Activated CD4-positive, CD25-positive, alpha-beta regulatory T cell treated with anti-CD3 and anti-CD28 coated beads, Interleukin-2, amount 50 U/mL, for 16 hours (primary cell): Measurements from ENCODE around the gene NAALADL1.
"Not testable (repeated sequence)": the region's sequence is repeated elsewhere in the genome, so short reads cannot be mapped to it uniquely, and the experiment has no call there.

ENCODE experiments used
- DNase-seq: peaks from one replicate; pipeline ENCODE4 v3.0.0-alpha.2; 2020; ENCODE audit warnings: low read depth, low spot score

NAALADL1 gene

DNA sequence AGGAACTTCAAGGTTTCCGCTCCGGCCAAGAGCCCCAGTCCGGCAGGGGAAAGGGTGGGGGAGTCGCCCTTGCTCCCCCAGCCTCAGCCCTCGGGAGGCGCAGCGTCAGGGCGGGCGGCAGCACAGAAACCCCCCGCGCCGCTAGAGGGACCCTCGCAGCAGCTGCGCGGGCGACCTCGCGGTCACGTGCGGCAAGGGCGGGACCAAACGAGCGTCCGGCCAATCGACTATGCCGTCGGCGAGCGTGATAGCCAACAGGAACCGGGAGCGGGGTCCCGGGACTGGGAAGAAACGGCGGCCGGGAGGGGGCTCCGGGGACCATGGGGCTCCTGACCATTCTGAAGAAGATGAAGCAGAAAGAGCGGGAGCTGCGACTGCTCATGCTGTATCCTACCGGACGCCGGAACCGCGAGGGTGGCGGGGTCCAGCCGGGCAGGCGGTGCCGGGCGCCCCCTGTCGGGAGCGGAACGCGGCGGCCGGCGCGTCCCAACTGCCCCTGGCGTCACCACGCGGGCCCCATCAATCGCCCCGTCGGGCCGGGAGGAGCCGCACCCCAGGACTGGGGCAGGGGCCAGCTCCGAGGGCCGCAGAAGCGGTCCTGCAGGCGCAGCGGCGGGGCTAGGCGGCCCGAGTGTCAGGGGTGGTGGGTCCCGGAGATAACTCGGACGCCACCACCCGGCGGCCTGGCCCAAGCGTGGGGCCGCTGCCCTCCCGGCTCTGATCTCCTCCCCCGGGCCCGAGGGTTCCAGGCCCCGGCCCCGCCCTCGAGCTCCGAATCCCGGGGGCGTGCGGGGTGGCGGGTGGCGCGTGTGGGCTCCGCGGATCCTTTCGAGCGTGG is 44.2 kb downstream of the NAALADL1 start, which contains the start of gene ARL2:
Gene ARL2, plus strand, starts transcription at position 273 of the 838 bp plus-strand sequence. Its CDS starts 48 bp downstream, at position 321.
- DNase-seq, result peak; percentile 63

DNA sequence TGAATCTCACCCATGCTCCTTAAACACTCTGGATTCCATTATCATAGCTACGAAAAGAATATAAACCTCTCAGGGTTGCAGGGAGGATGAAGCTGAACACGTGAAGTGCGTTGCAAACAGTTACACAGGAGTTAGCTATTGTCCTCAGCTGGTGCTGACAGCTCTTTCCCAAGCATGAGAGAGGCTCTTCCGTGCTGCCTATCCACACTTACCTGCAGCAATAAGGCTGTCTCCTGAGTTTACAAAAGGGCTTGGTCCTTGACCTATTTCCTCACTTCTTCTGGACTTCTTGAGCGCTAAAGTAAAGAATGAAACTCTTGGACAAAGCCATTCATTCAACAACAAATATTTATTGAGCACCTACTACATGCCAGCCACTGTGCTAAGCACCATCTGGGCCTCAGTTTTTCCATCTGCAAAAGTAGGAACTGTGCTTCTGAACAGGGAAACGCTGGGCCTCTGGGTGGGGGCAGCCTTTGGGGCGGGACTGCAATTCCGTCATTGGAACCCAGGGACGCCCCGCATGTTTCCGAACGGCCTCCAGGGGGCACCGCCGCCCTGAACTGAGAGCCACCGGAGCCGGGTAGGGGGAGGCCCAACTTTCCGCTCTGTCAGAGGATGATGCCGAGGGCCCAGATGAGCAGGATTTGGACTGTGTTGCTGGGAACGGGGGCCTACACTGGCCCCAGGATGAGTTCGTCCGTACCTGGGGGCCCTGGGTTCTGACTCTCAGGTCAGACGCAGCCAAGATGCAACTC is 45.0 kb downstream of the NAALADL1 start:
- peak; percentile 80 for DNase-seq

DNA sequence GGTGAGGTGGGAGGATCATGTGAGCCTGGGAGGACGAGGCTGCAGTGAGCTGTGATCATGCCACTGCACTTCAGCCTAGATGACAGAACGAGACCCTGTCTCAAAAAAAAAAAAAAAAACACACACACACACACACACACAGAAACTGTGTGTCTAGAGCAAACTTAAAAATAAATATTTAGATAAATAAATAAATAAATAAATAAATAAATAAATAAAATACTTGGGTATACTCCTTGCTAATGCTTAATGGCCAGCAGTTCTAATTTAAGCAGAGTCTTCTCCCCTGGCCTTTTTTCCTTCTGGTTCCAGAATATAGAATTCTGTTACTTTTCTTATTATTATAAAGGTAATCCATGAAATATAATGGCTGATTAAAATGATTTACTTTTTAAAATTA is 49.5 kb downstream of the NAALADL1 start:
- DNase-seq, result no peak

DNA sequence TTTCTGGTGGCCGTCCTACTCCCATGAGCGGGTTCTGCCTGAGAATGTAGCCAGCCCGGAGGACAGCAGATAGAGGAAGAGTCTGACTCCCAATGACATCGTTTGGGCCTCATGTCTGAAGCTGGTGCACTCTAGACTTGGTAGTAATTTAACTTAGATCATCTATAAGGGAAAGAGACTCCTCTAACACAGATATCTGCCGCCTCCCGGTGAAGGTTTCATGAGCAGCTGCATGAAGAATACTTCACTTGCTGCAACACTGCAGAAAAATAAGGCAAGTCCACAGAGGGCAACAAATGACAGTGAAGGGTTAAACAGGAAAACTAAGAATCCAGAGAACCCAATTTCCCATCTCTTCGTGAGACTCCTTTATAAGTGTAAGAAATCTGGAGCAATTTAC is 50.3 kb downstream of the NAALADL1 start:
- DNase-seq, result no peak

DNA sequence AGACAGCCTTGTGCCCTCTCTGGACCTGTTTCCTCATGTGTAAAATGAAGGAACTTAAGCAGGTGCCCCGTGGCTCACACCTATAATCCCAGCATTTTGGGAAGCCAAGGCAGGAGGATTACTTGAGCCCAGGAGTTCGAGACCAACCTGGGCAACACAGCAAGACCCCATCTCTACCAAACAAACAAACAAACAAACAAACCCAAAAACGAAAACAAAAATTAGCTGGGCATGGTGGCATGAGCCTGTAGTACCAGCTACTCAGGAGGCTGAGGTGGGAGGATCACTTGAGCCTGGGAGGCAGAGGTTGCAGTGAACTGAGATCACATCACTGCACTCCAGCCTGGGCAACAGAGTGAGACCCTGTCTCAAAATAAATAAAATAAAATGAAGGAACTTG is 54.4 kb downstream of the NAALADL1 start:
- not testable (repeated sequence) for DNase-seq

DNA sequence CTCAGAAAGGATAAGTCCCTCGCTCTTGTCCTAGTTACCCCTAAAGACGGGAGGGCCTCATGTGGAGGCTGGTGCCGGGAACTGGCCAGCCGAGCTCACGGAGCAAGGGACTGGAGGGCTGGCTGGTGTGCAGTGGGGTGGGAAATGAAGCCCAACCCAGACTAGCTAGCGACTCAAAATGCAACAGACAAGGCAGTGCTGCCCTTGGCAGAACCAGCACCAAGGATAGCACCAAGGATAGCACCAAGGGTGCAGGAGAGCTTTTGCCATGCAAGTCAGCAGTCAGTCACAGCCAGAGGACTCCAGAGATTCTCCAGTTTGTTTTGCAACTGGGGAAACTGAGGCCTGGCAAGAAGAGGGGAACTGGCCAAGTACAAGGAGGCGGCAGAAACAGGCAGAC is 55.1 kb downstream of the NAALADL1 start:
- no peak for DNase-seq

DNA sequence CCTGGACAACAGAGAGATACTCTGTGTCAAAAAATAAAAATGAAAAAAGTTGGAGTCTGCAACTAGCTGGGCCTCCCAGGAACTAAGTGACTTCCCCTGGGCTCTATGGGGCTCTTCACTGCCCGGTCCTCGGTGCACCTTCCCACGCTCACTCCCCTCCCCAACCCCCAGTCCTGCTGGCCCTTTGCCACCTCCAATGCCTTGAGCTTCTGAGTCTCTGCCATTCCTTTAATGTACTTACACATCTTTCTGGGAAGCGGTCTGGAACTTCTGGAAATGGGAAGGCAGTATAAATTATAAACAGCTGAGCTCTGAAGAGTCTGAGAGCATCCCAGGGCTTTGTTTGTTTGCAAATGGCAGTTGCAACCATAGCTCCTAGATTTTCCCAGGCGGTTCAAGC is 55.6 kb downstream of the NAALADL1 start:
- DNase-seq, result no peak

DNA sequence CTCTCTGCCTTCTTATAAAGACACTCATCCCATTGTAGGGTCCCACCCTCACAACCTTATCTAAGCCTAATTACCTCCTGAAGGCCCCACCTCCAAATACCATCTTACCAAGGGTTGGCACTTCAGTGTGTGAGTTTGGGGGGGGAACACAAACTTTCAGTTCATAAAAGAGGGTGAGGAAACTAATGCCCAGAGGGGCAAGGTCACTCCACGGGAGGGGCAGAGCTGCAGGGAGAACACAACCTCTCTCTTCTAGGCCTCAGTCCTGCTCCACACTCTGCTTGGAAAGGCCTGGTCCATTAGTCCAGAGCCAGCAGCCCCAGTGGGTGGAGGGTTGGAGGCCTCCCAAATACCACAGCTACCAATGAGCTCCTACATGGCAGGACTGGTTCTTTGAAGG is 58.9 kb downstream of the NAALADL1 start:
- no peak for DNase-seq

DNA sequence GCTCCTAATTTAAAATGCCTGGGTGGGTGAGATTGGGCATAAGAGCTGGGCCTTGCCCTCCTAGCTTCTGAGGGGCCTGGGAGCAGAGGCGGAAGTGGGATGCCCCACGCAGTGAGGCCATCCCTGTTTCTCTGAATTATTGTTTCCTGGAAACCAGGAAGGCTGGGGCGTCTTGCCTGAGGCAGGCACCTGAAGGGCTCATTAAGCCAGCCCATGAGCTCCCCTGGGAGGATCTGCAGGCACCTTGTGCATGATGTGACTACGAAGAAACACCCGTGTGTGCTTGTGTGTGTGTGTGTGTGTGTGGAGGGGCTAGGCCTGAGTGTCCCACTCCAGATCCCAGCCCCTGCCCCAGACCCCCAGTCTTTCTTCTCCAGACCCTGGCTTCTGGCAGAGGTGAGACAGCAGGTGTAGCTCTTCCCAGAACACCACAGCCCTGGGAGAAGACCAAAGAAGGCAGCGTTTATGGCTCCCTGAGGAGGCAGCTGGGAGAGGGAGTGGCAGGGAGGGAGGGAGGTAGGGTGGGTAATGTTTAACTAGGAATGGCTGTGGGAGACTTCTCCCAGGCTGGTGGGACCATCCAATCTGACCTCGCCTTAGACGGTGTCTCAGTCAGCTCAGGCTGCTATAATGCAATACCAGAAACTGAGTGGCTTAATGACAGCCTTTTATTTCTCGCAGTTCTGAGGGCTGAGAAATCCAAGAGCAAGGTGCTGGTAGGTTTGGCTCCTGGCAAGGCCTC is 59.5 kb downstream of the NAALADL1 start:
- DNase-seq, result no peak

DNA sequence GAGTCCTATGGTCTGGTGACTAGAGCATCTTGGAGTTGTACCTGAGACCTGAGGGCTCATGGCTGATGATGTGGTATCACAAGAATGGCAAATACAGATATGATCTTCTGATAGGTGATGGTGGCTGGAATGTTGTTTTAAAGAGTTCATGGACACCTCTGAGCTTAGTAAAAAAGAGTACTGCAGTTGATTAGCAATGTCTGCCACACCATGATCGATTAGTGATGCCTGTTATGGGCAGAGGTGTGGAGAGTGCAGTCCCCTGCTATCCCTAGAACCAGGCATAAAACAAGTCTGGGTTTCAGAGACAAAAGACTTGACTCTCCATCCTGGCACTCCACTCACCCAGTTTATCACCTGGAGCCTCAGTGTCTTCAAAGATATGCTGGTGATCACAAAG is 60.2 kb downstream of the NAALADL1 start:
- no peak for DNase-seq

DNA sequence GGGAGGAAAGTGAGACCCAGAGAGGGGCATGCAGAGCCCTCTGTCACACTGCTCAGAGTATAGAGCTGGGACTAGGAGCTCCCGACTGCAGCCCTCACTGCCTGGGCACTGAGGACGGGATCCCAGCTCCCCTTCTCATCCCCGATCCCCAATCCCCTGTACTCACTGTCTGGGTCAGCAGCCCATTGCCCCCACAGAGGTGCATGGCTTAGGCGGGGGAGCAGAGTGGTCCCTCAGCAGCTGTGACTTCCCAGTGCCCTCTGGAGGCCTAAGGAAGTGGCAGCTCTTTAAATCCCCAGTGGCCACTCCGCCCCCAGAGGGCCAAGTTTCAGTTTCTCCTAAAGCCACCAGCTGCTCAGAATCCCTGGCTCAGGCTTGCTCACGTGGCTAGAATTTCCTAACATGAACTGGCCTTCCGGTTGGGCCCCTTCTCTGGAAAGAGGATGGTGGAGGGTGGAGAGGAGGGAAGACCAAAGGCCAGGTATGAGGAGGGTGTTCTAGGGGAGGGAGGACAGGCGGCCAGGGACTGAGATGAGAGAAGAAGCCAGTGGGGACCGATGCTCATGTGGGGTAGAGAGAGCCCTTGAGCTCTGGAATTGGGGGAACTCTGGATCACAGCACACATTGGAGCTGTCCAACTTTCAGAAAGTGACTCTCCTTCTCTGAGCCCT is 61.5 kb downstream of the NAALADL1 start, which contains the start of gene BATF2:
Gene BATF2, minus strand, starts transcription at position 262 of the 671 bp plus-strand sequence. Its CDS starts 57 bp downstream, at position 205.
- no peak for DNase-seq

DNA sequence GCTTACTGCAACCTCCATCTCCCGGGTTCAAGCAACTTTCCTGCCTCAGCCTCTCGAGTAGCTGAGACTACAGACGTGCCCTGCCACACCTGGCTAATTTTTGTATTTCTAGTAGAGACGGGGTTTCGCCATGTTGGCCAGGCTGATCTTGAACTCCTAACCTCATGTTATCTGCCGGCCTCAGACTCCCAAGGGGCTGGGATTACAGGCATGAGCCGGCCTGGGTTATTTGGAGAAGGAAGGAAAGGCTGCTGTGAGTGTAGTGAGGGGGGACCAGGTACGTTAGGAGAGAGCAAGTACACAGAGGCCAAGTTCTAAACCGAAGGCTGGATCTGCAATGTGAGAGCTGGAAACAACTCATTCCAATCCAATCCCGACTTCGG is 62.0 kb downstream of the NAALADL1 start:
- DNase-seq, result no peak
